Skeletal muscle cell (primary cell): Measurements from ENCODE around the gene VRTN.
A peak's percentile ranks its signal among the peaks of the same experiment; 100 is the strongest.
"Not testable (repeated sequence)": the region's sequence is repeated elsewhere in the genome, so short reads cannot be mapped to it uniquely, and the experiment has no call there.

Source experiments
- DNase-seq: peaks from one replicate; pipeline ENCODE4 v3.0.0-alpha.2; 2010; ENCODE audit warnings: low read depth
- H3K4me3 ChIP-seq: 2 replicates; pipeline ENCODE4 v1.5.1; 2011; ENCODE audit warnings: low read depth, mild to moderate bottlenecking, control low read depth, low read length, moderate library complexity

VRTN gene

GRCh38 chr14:74348735-74349463 is 628 bp downstream of the VRTN start:
- H3K4me3 ChIP-seq: no peak overlapping the region
- no peak for DNase-seq

- DNase-seq: no peak
- no peak overlapping the region for H3K4me3 ChIP-seq
These were observed 1.5 kb downstream of the VRTN start for GRCh38 chr14:74349757-74350156.

GRCh38 chr14:74350211-74350927 is 2.1 kb downstream of the VRTN start:
- no peak for DNase-seq
- no peak overlapping the region for H3K4me3 ChIP-seq

- no peak for DNase-seq
- H3K4me3 ChIP-seq: no peak overlapping the region
These were observed 2.7 kb downstream of the VRTN start for GRCh38 chr14:74350928-74351323.

GRCh38 chr14:74356892-74357575 is 8.8 kb downstream of the VRTN start:
- no peak for DNase-seq
- no peak overlapping the region for H3K4me3 ChIP-seq

GRCh38 chr14:74357585-74357984 is 9.3 kb downstream of the VRTN start:
- DNase-seq: no peak
- H3K4me3 ChIP-seq: no peak overlapping the region

- H3K4me3 ChIP-seq: no peak overlapping the region
- no peak for DNase-seq
These were observed 10.0 kb downstream of the VRTN start for GRCh38 chr14:74358176-74358829.

GRCh38 chr14:74360163-74360562 is 11.9 kb downstream of the VRTN start:
- H3K4me3 ChIP-seq: no peak overlapping the region
- no peak for DNase-seq

GRCh38 chr14:74362361-74362915 is 14.2 kb downstream of the VRTN start:
- no peak overlapping the region for H3K4me3 ChIP-seq
- DNase-seq: peak; percentile 25

GRCh38 chr14:74364271-74364880 is 16.1 kb downstream of the VRTN start:
- no peak overlapping the region for H3K4me3 ChIP-seq
- DNase-seq: no peak

- DNase-seq: no peak
- H3K4me3 ChIP-seq: no peak overlapping the region
These were observed 19.8 kb downstream of the VRTN start for GRCh38 chr14:74368026-74368425.

- H3K4me3 ChIP-seq: no peak overlapping the region
- no peak for DNase-seq
These were observed 20.2 kb downstream of the VRTN start for GRCh38 chr14:74368441-74368840.

GRCh38 chr14:74377976-74378690 is 29.9 kb downstream of the VRTN start:
- no peak for DNase-seq
- no peak overlapping the region for H3K4me3 ChIP-seq

GRCh38 chr14:74380172-74380571 is 31.9 kb downstream of the VRTN start:
- DNase-seq: no peak
- no peak overlapping the region for H3K4me3 ChIP-seq

- H3K4me3 ChIP-seq: no peak overlapping the region
- DNase-seq: no peak
These were observed 32.6 kb downstream of the VRTN start for GRCh38 chr14:74380845-74381244.

- not testable (repeated sequence) for H3K4me3 ChIP-seq, DNase-seq
These were observed 33.3 kb downstream of the VRTN start for GRCh38 chr14:74381571-74381970.

GRCh38 chr14:74382231-74382630 is 34.0 kb downstream of the VRTN start:
- no peak overlapping the region for H3K4me3 ChIP-seq
- no peak for DNase-seq

GRCh38 chr14:74389980-74390379 is 41.7 kb downstream of the VRTN start:
- DNase-seq: no peak
- H3K4me3 ChIP-seq: no peak overlapping the region

GRCh38 chr14:74390505-74390904 is 42.2 kb downstream of the VRTN start:
- H3K4me3 ChIP-seq, DNase-seq: not testable (repeated sequence)
